DMS153 (cell line): ENCODE measurements around the gene CFAP20DC.

Experiments used
- DNase-seq: peaks from one replicate; lab custom pipeline; 2025; lab: John Stamatoyannopoulos, UW

Gene CFAP20DC

GRCh38 chr3:58693940-58694850 is 355.6 kb downstream of the CFAP20DC start:
- DNase-seq: no peak

DNA sequence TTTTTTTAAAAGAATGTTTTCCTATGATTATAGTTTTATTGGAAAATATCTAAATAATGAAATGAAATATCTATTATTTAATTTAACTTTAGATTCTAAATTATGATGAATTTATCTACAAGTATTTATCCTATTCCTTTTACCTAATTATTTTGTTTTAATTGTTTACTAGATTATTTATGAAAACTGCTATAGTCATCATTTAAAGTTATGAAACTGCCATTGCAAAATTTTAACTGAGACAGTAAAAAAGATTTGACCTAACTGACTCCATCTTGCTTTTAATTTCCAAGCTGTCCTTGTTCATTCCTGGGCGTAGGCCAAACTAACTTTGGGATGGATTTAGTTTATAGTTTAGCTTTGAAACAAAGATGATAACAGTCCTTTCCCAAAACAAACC is 357.3 kb downstream of the CFAP20DC start:
- no peak for DNase-seq
